GM12878 (cell line): ENCODE data around the gene ROBO1. TPM values are rescaled to one million over a fixed set of nuclear protein-coding genes. Genes with fewer than 3 reads are reported as not detected.

Experiments
- ATAC-seq: fragments of 200-7000 bp; cut with Tn5 transposase; 3 replicates; pipeline ENCODE4 v1.9.1; 2020; ENCODE audit warnings: mild to moderate bottlenecking, moderate library complexity
- BruUV-seq: library from RNA; stranded (reverse); fragments of 400-500 nt; replicated peaks from 2 replicates; lab custom pipeline; 2021; lab: Mats Ljungman, UMichigan
- CTCF ChIA-PET: fragments of 300-600 bp; sonication (Branson Sonifier 250); formaldehyde crosslinking; extraction: SDS; loops from one replicate; lab custom pipeline; 2021; ENCODE audit warnings: inconsistent platforms; lab: Yijun Ruan, JAX
- POLR2A ChIA-PET: fragments of 350-600 bp; formaldehyde crosslinking; extraction: SDS; loops from one replicate; lab custom pipeline; 2021; ENCODE audit warnings: inconsistent platforms; lab: Charles Lee
- RAD21 ChIA-PET: fragments of 300-600 bp; sonication (Branson Sonifier 250); formaldehyde crosslinking; loops from one replicate; lab custom pipeline; 2023; ENCODE audit warnings: antibody characterized with exemption; ENCODE audit not compliant: unreplicated experiment; lab: Charles Lee
- SMC1A ChIA-PET: fragments of 300-600 bp; sonication (Branson Sonifier 250); formaldehyde crosslinking; loops from one replicate; lab custom pipeline; 2023; ENCODE audit not compliant: unreplicated experiment, uncharacterized antibody; lab: Charles Lee
- DNase-seq: peaks from one replicate; pipeline ENCODE4 v3.0.0-alpha.2; 2011; ENCODE audit warnings: low read depth, low spot score
- FAIRE-seq: peaks from 3 replicates; lab custom pipeline; 2011; peaks lifted over from hg19 to GRCh38; lab: Jason Lieb, UNC
- H2AFZ ChIP-seq: 2 replicates; pipeline ENCODE4 v1.6.0; 2011; ENCODE audit warnings: low read depth, low read length, control low read depth; ENCODE audit not compliant: control insufficient read depth
- H3K27ac ChIP-seq: 2 replicates; pipeline ENCODE4 v1.5.1; 2011; ENCODE audit warnings: control low read depth; ENCODE audit not compliant: control insufficient read depth, insufficient read depth
- H3K27me3 ChIP-seq, 2 experiments: replicated peaks in 1 of 2; 2 replicates each; pipeline versions ENCODE4 v1.6.0 to v1.6.1; 2011; ENCODE audit warnings: low read length in 1 of 2; ENCODE audit not compliant: control insufficient read depth in 2 of 2, insufficient read depth in 2 of 2
- H3K36me3 ChIP-seq, 2 experiments: 2 replicates each; pipeline ENCODE4 v1.5.1; 2011; ENCODE audit warnings: low read length in 1 of 2; ENCODE audit not compliant: control insufficient read depth in 2 of 2, insufficient read depth in 2 of 2
- H3K4me1 ChIP-seq: 2 replicates; pipeline ENCODE4 v1.6.1; 2011; ENCODE audit warnings: mild to moderate bottlenecking, low read length, moderate library complexity, mixed read lengths; ENCODE audit not compliant: control insufficient read depth, insufficient read depth
- H3K4me2 ChIP-seq: 2 replicates; pipeline ENCODE4 v1.6.0; 2011; ENCODE audit warnings: control low read depth; ENCODE audit not compliant: control insufficient read depth, insufficient read depth
- H3K4me3 ChIP-seq: fragments of 200-600 bp; sonication (generic); 2 replicates; pipeline ENCODE4 v1.5.1; 2016
- H3K79me2 ChIP-seq: 2 replicates; pipeline ENCODE4 v1.6.0; 2011; ENCODE audit warnings: low read length; ENCODE audit not compliant: control insufficient read depth, insufficient read depth
- H3K9ac ChIP-seq: 2 replicates; pipeline ENCODE4 v1.8.0; 2011; ENCODE audit warnings: low read length, control low read depth, mixed read lengths; ENCODE audit not compliant: control insufficient read depth, insufficient read depth
- H3K9me3 ChIP-seq: replicated peaks from 3 replicates; pipeline ENCODE4 v1.5.1; 2011; ENCODE audit warnings: mild to moderate bottlenecking, low read length; ENCODE audit not compliant: control insufficient read depth, insufficient read depth
- H4K20me1 ChIP-seq: 2 replicates; pipeline ENCODE4 v1.6.0; 2011; ENCODE audit not compliant: control insufficient read depth, insufficient read depth
- BMI1 ChIP-seq: fragments of 450-650 bp; IDR thresholded peaks from 2 replicates; pipeline ENCODE4 v1.6.1; 2016; ENCODE audit warnings: mild to moderate bottlenecking, moderate library complexity, borderline replicate concordance
- FOXM1 ChIP-seq: IDR thresholded peaks from 2 replicates; pipeline ENCODE4 v1.6.1; 2012; ENCODE audit warnings: low read depth, mild to moderate bottlenecking, inconsistent platforms, low read length, moderate library complexity
- IRF4 ChIP-seq: IDR thresholded peaks from 2 replicates; pipeline ENCODE4 v1.6.1; 2011; ENCODE audit warnings: low read depth, low read length
- NFYB ChIP-seq: IDR thresholded peaks from 2 replicates; pipeline ENCODE4 v1.6.1; 2011; ENCODE audit warnings: low read depth, mild to moderate bottlenecking, low read length, improper control_type of control experiment, moderate library complexity; ENCODE audit not compliant: insufficient read depth
- NR2F1 ChIP-seq: fragments of 450-650 bp; conservative IDR thresholded peaks from 2 replicates; pipeline ENCODE4 v1.6.1; 2017; ENCODE audit warnings: mild to moderate bottlenecking
- SIX5 ChIP-seq: IDR thresholded peaks from 2 replicates; pipeline ENCODE4 v1.6.1; 2011; ENCODE audit warnings: mild to moderate bottlenecking, low read depth, low read length, moderate library complexity; ENCODE audit not compliant: severe bottlenecking
- SP1 ChIP-seq: IDR thresholded peaks from one replicate; pipeline ENCODE4 v1.6.1; 2011; ENCODE audit warnings: low read depth, low read length
- SREBF1 ChIP-seq: IDR thresholded peaks from 2 replicates; pipeline ENCODE4 v1.6.1; 2012; ENCODE audit warnings: mild to moderate bottlenecking, low read length
- ZNF592 ChIP-seq: fragments of 450-650 bp; IDR thresholded peaks from 2 replicates; pipeline ENCODE4 v1.6.1; 2017; ENCODE audit warnings: mild to moderate bottlenecking, moderate library complexity
- WGBS: methylation state at CpG from one replicate; pipeline ENCODE4 v1.1.6; 2016; ENCODE audit warnings: low lambda C conversion rate; ENCODE audit not compliant: insufficient replicate concordance, insufficient coverage; ENCODE audit errors: missing lambda C conversion rate; 5-methylcytosine and 5-hydroxymethylcytosine counted together
- in situ Hi-C: fragments of 300-500 bp; cut with MboI; formaldehyde crosslinking; loops from 9 replicates; pipeline ENCODE4 v1.14.3; 2018; ENCODE audit warnings: mixed read lengths
- intact Hi-C: fragments of 100-400 bp; cut with micrococcal nuclease; formaldehyde crosslinking; loops from one replicate; pipeline ENCODE4 v1.14.2; 2022; ENCODE audit not compliant: unreplicated experiment
- polyA plus RNA-seq, 11 experiments: library from polyadenylated mRNA; depleted of rRNA in 4 of 11; unstranded in 6 of 11; stranded (reverse) in 5 of 11; fragments of >200 nt; fragmentation: Nextera tagmentation in 4 of 11; fragmentation: Illumina TruSeq in 1 of 11; extraction: Ambion mirVana in 4 of 11; extraction: Trizol in 1 of 11; gene quantifications; 1 replicate in 1 of 11; 2 replicates in 10 of 11; pipeline versions ENCODE4 v1.2.1 to v1.2.3, GENCODE V29; 2011 to 2016; ENCODE audit warnings: inconsistent platforms in 2 of 11, missing spikeins in 2 of 11, low read depth in 1 of 11
- total RNA-seq, 4 experiments: library from RNA; depleted of rRNA in 3 of 4; stranded (reverse); fragments of >200 nt in 3 of 4; fragmentation: Illumina TruSeq in 1 of 4; extraction: Trizol in 1 of 4; gene quantifications; 2 replicates each; pipeline versions ENCODE4 v1.2.1 to v1.2.3, GENCODE V29; 2013 to 2021
- TF ChIP-seq, protein P1 (sequence below): fragments of 450-650 bp; IDR thresholded peaks from 2 replicates; pipeline ENCODE4 v1.6.1; 2017; ENCODE audit warnings: mild to moderate bottlenecking
- TF ChIP-seq, protein P2 (sequence below): fragments of 450-650 bp; IDR thresholded peaks from 2 replicates; pipeline ENCODE4 v1.6.1; 2018; ENCODE audit warnings: mild to moderate bottlenecking, low read depth, moderate library complexity; ENCODE audit not compliant: partially characterized antibody

Gene ROBO1
- total and polyA plus RNA-seq, 10 of the 15 experiments (the other 5 are each of a cell fraction or from before 2014, with no cell fraction given), result 0.29 to 46.5 (median 1.2) TPM

DNA sequence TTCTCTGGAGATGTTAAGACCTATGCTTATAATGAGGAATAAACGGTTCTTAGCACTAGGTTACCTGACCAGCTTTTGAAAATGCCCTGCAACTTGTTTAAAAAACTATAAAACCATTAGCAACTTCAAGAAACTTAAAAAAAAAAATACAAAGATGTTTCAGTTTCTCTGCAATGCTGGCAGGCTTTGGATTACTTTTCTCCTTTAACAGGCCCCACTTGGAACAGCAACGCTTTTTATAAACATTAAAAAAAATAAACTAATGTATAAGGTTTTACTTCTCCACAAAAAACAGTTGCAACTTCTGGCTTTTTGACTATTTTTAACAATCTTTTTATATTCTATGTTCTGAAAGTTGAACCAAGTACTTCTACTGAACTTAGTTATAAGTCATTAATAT is 1006.7 kb downstream of the ROBO1 start (continued):
- TF ChIP-seq, protein P1, sequence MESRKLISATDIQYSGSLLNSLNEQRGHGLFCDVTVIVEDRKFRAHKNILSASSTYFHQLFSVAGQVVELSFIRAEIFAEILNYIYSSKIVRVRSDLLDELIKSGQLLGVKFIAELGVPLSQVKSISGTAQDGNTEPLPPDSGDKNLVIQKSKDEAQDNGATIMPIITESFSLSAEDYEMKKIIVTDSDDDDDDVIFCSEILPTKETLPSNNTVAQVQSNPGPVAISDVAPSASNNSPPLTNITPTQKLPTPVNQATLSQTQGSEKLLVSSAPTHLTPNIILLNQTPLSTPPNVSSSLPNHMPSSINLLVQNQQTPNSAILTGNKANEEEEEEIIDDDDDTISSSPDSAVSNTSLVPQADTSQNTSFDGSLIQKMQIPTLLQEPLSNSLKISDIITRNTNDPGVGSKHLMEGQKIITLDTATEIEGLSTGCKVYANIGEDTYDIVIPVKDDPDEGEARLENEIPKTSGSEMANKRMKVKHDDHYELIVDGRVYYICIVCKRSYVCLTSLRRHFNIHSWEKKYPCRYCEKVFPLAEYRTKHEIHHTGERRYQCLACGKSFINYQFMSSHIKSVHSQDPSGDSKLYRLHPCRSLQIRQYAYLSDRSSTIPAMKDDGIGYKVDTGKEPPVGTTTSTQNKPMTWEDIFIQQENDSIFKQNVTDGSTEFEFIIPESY, result no peak
- TF ChIP-seq BMI1 (no peak), SIX5 (no peak)

GRCh38 chr3:78757731-78758130 is 1010.1 kb downstream of the ROBO1 start:
- ATAC-seq (no peak), DNase-seq (no peak), FAIRE-seq (no peak)
- BruUV-seq, result no TSS peak
- SMC1A ChIA-PET, result interaction anchor here (1.0 to 2.1 kb wide), 6 partner anchors 12 to 274 kb away, joined by 3 to 6 read pairs (median 4); no protein-coding TSS in a partner anchor
- RAD21 ChIA-PET, result interaction anchor here (2.0 kb wide), 1 partner anchor 33 kb away, joined by 6 read pairs; no protein-coding TSS in a partner anchor
- Histone ChIP-seq H3K4me3 (no peak overlapping the region), H2AFZ (no peak overlapping the region), H4K20me1 (no peaks in the 10 kb centered on the region), H3K27ac (no peak overlapping the region), H3K9me3 (no peaks in the 10 kb centered on the region; the same call in 2 of the 3 replicates), H3K9ac (no peak overlapping the region), H3K27me3 (no peaks in the 10 kb centered on the region), H3K79me2 (no peaks in the 10 kb centered on the region), H3K4me1 (no peaks in the 10 kb centered on the region), H3K4me2 (no peak overlapping the region), H3K36me3 (no peaks in the 10 kb centered on the region)
- POLR2A ChIA-PET, result interaction anchor here (0.7 to 1.0 kb wide), 2 partner anchors 34 to 56 kb away, joined by 3 read pairs; no protein-coding TSS in a partner anchor
- in situ Hi-C loops, result no loop called here
- intact Hi-C loops, result no loop called here
- CTCF ChIA-PET, result interaction anchor here (1.6 kb wide), 1 partner anchor 217 kb away, joined by 3 read pairs; no protein-coding TSS in a partner anchor
- WGBS, result 54% methylated on average over 4 of the region's 4 CpGs
- no peak for TF ChIP-seq NR2F1
- TF ChIP-seq SP1, result no peak
- no peak for TF ChIP-seq IRF4
- TF ChIP-seq, protein P2, sequence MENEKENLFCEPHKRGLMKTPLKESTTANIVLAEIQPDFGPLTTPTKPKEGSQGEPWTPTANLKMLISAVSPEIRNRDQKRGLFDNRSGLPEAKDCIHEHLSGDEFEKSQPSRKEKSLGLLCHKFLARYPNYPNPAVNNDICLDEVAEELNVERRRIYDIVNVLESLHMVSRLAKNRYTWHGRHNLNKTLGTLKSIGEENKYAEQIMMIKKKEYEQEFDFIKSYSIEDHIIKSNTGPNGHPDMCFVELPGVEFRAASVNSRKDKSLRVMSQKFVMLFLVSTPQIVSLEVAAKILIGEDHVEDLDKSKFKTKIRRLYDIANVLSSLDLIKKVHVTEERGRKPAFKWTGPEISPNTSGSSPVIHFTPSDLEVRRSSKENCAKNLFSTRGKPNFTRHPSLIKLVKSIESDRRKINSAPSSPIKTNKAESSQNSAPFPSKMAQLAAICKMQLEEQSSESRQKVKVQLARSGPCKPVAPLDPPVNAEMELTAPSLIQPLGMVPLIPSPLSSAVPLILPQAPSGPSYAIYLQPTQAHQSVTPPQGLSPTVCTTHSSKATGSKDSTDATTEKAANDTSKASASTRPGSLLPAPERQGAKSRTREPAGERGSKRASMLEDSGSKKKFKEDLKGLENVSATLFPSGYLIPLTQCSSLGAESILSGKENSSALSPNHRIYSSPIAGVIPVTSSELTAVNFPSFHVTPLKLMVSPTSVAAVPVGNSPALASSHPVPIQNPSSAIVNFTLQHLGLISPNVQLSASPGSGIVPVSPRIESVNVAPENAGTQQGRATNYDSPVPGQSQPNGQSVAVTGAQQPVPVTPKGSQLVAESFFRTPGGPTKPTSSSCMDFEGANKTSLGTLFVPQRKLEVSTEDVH, result no peak
- TF ChIP-seq FOXM1, result no peak
- no peak for TF ChIP-seq SIX5
- TF ChIP-seq NFYB, result no peak
- TF ChIP-seq BMI1, result no peak
- no peak for TF ChIP-seq SREBF1
- no peak for TF ChIP-seq ZNF592
